Gastroesophageal sphincter (tissue), 3 donors: Measurements from ENCODE around the gene ZFR.

Experiments
- CTCF ChIP-seq, 4 experiments: fragments of 200-600 bp in 2 of 4; fragments of 450-650 bp in 2 of 4; sonication (generic) in 1 of 4; IDR thresholded peaks; one replicate each; pipeline ENCODE4 v1.5.1; 2017 to 2019; ENCODE audit warnings: antibody characterized with exemption in 4 of 4, mild to moderate bottlenecking in 2 of 4, moderate library complexity in 2 of 4
- EP300 ChIP-seq: sonication (generic); formaldehyde crosslinking; IDR thresholded peaks from one replicate; pipeline ENCODE4 v1.6.1; 2017; ENCODE audit warnings: antibody characterized with exemption, mild to moderate bottlenecking
- POLR2A ChIP-seq, 2 donors: fragments of 450-650 bp; IDR thresholded peaks; one replicate each; pipeline ENCODE4 v1.6.1; 2017; ENCODE audit warnings: antibody characterized with exemption in 2 of 2, mild to moderate bottlenecking in 2 of 2, moderate library complexity in 1 of 2
- POLR2AphosphoS5 ChIP-seq: sonication (generic); formaldehyde crosslinking; IDR thresholded peaks from one replicate; pipeline ENCODE4 v1.6.1; 2017; ENCODE audit warnings: antibody characterized with exemption

- no peak for TF ChIP-seq EP300
- no peak for TF ChIP-seq CTCF (IDR thresholded peaks at IDR 0.05)
- no peak for TF ChIP-seq POLR2AphosphoS5
- no peak for TF ChIP-seq POLR2A (IDR thresholded peaks at IDR 0.05)
Observed at GRCh38 chr5:32462618-32463017, 18.1 kb upstream of the ZFR start.
